Renal cortical epithelial cell (primary cell): ENCODE results near the gene HNF1A. TPM values are rescaled to one million over a fixed set of nuclear protein-coding genes. Genes with fewer than 3 reads are reported as not detected.

Experiments used
- DNase-seq: peaks from one replicate; pipeline ENCODE4 v3.0.0-alpha.2; 2011; ENCODE audit warnings: low read depth
- total RNA-seq: library from RNA; depleted of rRNA; stranded (reverse); fragments of >200 nt; gene quantifications from 2 replicates; pipeline ENCODE4 v1.2.3, GENCODE V29; 2014

HNF1A gene
- total RNA-seq, 1 donor from 2014 or later = 1.9 TPM

DNA sequence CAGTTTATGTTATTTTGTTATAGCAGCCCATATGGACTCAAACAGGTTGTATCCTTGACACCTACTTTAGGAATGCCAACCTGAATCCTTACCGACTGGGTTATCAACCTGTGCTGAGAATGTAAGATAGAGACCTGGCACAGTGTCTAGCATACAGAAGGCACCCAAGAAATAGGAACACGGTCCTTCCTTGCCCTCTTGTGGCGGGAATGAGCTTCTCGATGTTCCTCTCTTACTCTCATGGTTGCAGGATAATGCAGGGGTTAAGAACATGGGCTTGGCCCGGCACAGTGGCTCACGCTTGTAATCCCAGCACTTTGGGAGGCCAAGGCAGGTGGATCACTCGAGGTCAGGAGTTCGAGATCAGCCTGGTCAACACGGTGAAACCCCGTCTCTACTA is 31.4 kb downstream of the HNF1A start:
- DNase-seq = peak; percentile 68

DNA sequence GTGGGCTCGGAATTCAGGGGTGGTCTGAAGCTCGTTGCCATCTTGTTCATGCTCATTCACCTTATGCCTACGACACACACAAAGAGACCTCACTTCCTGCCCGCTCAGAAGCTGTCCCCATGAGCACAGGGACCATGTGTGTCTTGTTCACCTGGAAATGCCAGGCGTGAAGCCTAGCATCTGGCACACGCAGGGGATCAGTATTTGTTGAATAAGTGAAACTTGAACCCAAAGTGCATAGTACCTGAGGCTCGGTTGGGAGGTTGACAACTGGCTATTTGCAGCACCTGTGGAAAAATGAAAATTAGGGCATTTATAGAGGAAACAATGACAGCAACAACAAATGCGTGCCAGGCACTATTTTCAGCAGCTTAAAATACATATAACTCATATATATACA is 32.5 kb downstream of the HNF1A start:
- DNase-seq = no peak

DNA sequence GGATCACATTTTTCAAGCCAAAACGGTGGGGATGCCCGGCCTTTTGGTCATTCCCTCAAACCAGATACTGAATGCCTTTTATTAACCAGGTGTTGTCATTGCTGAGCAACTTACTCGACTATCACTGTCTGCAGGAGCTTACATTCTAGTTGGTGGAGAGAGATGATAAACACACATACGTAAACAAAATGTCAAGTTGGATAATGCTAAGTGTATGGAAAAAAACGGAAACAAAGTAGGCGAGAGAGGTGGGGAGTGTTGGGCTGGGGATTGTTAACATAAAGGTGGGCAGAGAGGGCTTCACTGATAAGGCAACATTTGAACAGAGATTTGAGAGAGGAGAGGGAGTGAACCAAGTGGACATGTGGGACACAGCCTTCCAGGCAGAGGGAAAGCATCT is 33.5 kb downstream of the HNF1A start:
- no peak for DNase-seq

DNA sequence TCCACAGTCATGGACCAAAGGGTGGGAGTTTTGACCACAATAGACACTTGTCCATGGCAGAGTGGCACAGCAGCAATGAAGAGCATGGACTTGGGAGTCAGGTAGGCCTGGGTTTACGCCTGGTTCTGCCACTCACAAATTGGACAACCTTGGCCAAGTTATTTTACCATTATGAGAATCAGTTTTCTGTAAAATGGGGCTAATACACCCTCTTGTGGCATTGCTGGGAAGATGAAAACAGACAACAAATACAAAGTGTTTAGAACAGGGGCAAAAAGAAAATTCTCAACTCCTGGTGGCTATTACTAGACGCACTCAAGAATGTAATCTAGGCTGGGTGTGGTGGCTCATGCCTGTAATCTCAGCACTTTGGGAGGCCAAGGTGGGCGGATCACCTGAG is 35.4 kb downstream of the HNF1A start:
- no peak for DNase-seq

- peak; percentile 80 for DNase-seq
These were observed 37.8 kb downstream of the HNF1A start, which contains the start of gene C12orf43 for GRCh38 chr12:121015825-121016766. TSS of gene C12orf43 (minus strand) at chr12:121016487. CDS start at chr12:121016474, 13 bp downstream.

GRCh38 chr12:121017966-121018491 is 39.7 kb downstream of the HNF1A start:
- DNase-seq = no peak

DNA sequence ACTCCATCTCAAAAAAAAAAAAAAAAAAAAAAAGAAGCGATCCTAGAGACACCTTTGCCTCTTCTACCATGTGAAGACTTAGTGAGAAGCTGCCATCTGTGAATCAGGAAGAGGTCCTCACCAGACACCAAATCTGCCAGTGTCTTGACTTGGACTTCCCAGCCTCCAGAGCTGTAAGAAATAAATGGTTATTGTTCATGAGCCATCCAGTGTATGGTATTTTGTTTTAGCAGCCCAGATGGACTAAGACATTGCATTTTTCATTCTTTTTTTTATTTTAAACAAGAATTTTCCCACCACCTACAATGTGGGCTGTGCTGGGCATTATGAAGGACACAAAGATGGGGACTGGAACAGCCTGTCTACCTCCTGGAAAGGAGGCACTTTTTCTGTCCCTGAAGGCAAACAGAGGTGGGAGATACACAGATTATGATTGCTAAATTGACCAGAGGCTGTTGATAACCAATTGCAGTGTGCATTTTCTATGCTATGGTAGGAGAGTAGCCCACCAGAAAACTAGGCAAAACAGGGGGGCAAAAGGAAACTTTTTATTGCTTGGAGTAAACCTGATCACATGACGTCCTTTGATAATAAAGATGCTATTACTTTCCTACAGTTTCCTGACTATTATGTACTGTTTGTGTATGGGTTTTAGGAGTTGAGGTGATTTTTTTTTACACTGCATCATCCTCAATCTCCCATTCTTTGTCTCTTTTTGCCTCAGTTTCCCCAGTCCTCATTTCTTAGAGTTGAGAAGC is 40.7 kb downstream of the HNF1A start:
- DNase-seq = no peak

GRCh38 chr12:121021754-121022153 is 43.4 kb downstream of the HNF1A start:
- DNase-seq = no peak

DNA sequence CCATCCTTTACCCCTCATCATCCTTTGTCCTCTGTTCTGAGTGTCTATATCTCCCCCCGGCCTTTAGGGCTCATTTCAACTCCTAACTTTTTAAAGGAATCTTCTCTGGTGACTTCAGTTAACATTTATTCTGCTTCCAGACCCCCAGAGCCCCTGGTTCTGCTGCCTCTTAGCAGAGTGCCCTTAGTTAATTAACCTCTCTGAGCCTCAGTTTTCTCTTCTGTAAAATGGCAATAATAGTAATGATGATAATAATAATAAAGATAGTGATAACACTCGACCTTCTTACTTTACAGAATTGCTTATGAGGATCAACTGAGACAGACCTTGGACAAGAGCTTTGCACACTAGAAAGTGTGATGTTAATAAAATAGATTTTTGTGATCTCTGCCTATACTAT is 44.4 kb downstream of the HNF1A start:
- DNase-seq = no peak

GRCh38 chr12:121023799-121024198 is 45.5 kb downstream of the HNF1A start:
- DNase-seq = no peak

DNA sequence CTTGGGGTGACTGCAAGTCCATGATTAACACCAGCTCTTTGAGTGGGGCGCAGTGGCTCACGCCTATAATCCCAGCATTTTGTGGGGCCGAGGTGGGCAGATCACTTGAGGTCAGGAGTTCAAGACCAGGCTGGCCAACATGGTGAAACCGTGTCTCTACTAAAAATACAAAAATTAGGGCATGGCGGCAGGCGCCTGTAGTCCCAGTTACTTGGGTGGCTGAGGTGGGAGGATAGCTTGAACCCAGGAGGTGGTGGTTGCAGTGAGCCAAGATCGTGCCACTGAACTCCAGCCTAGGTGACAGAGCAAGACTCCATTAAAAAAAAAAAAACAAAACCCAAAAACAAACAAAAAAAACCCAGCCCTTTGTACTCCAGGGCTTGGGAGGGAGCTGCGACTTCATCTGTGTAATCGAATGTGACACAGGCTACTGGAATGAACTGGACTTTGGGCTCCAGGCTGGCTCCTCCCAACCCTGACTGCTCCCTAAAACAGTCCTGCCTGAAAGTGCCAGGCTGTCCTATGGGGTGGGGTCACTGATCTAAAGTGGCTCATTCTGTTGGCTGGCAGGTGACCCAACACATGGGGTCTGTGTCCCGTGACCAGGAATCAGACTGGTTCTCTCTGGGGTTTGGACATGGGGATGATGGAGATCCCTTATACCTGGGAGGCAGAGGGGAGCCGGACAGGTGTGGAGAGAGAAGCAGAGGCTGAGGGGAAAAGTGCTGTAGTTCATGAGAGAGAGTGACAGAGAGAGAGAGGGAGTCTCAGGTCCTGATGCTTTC is 47.3 kb downstream of the HNF1A start:
- peak; percentile 18 for DNase-seq

- DNase-seq = no peak
These were observed 48.1 kb downstream of the HNF1A start for GRCh38 chr12:121026274-121027045.

GRCh38 chr12:121030576-121031212 is 52.4 kb downstream of the HNF1A start:
- DNase-seq = no peak

GRCh38 chr12:121033625-121034349 is 55.4 kb downstream of the HNF1A start:
- peak; percentile 93 for DNase-seq

DNA sequence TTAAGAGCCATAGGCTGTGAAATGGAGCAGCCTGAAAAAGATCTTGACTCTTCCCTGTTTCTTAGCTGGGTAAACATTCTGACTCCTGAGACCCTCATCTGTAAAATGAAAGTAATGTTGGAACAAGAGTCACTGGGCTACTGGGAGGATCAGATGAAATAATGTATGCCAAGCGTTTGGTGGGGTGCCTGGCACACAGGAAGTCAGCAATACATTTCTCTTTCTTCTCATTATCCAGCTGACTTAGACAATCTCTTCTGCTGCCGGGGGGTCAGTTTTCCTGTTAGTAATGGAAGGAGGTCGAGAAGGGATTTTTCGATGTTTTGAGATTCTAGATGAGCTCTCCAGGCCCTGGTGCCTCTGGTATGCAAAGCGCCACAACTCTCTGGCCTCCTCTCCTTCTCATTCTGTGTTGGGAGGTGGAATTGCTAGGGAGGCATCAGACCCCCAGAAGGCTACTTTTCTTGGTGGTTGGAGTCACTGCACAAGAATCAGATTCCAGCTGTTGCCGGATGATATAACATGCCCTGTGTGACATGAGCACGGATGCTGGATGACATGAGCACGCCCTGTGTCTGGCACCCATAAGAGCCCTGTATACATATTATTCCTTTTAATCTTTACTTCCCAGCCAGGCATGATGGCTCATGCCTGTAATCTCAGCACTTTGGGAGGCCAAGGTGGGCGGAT is 56.4 kb downstream of the HNF1A start:
- DNase-seq = no peak

DNA sequence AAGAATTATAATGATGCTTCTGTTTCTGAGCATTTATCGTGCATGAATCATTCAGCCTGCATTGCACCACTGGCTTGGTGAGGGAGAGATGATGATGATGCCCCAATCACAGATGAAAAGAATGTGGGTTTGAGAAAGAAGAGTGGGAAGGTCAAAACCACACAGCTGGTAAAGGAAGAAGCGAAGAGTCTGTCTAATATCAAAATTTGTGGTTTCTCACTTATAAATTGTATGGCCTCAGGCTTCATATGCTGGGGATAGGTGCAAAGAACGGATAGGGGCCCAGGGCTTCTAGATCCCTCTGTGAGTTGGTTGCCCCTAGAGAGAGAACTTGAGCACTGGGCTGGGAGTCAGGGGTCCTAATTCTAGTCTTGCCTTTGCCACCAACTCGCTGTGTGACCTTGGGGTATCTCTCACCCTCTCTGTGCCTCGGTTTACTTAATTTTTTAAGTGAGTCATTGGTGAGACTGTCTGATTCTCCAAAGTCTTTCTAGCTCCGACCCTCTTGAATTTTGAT is 58.5 kb downstream of the HNF1A start:
- peak; percentile 81 for DNase-seq

DNA sequence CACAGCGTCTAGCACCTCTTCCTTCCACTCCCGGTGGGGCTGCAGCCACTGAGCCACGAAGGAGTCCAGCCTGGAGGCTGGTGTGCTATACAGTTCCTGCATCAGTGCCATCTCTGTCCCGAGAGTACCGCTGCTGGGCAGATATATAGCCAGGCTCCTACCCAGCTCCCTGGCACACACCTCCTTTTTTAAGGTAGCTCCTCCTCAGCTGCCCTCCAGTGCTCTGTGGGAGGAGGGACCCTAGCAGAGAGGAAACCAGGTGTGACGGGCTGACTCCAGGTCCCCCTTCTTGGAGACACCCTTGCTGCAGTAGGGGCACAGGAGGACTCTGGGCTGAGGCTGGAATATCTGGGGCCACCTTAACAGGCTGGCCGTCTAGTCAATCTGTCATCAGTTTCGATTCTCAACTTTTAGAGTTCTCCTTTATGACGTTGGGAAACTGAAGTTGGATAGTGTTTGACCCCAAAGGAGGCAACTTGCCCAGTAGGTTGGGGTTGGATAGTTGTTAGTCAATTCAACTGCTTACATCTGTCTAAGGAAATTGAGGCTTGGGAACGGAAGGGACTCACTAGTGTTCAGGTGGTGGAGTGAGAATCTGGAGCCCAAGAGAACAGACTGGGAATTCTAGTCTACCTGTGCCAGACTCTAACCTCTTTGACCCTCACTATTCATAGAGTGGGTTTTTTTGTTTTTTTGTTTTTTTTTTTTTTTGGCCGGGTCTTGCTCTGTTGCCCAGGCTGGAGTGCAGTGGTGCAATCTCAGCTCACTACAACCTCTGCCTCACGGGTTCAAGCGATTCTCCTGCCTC is 60.7 kb downstream of the HNF1A start, which contains the start of gene OASL:
TSS of gene OASL (minus strand) at position 386 of the 808 bp plus-strand sequence. CDS start at position 111, 275 bp downstream.
- DNase-seq = peak; percentile 71

DNA sequence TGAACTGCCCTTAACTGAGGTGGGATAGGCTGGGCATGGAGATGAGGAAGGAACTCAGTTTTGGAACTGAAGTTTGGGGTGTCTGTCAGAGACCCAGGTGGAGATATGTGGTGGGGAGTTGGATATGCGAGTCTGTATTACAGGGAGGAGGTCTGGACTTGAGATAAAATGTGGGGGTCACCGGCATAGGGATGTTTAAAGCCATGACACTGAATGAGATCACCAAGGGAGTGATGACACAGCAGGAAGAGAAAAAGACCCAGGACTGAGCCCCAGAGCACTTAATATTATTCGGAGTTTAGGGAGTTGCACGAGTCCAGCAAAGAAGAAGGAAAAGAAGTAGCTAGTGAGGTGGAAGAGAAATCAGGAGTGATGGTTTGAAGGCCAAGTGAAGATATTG is 64.7 kb downstream of the HNF1A start:
- DNase-seq = no peak
